ENCODE measurements around the gene HSD17B13. TPM values are rescaled to one million over a fixed set of nuclear protein-coding genes. Genes with fewer than 3 reads are reported as not detected.
"Not testable (repeated sequence)": the region's sequence is repeated elsewhere in the genome, so short reads cannot be mapped to it uniquely, and the experiment has no call there.

Gene HSD17B13
- total RNA-seq, 2 donors from 2014 or later, result 0.58 TPM; not detected in 1

GRCh38 chr4:87321888-87322287 lies 794 bp downstream of the HSD17B13 start:
- Histone ChIP-seq H3K4me3 (ENCODE audit: low read length) (no peak overlapping the region), H3K27me3 (ENCODE audit: control insufficient read depth, insufficient read depth, low read length, poor library complexity, severe bottlenecking) (no peaks in the 10 kb centered on the region), H3K9ac (ENCODE audit: extremely low read depth, low read length, poor library complexity, severe bottlenecking) (no peak overlapping the region), H3K4me1 (ENCODE audit: control insufficient read depth, insufficient read depth, low read length) (no peaks in the 10 kb centered on the region), H3K36me3 (ENCODE audit: control insufficient read depth, insufficient read depth, low read length) (no peaks in the 10 kb centered on the region), H3K27ac (ENCODE audit: low read depth, low read length) (no peak overlapping the region), H3K9me3 (ENCODE audit: control insufficient read depth, low read length) (no peaks in the 10 kb centered on the region)
- no peaks in the 10 kb centered on the region for H3K36me3 Mint-ChIP-seq (ENCODE audit: low read depth)
- no peaks in the 10 kb centered on the region for H3K9me3 Mint-ChIP-seq
- no peak overlapping the region for H3K4me3 Mint-ChIP-seq
- WGBS, 2 experiments (ENCODE audit: insufficient coverage in 1 of 2, insufficient read length in 1 of 2), result 87 to 90% methylated on average over 3 to 5 of the region's 5 CpGs
- H3K4me1 Mint-ChIP-seq, result no peaks in the 10 kb centered on the region
- no peaks in the 10 kb centered on the region for H3K27me3 Mint-ChIP-seq (ENCODE audit: insufficient read depth)
- H3K27ac Mint-ChIP-seq, result no peak overlapping the region
- DNase-seq, result no peak
- no peak for TF ChIP-seq CTCF (conservative IDR thresholded peaks at IDR 0.05)

- Histone ChIP-seq H3K36me3 (ENCODE audit: control insufficient read depth, insufficient read depth, low read length) (no peaks in the 10 kb centered on the region), H3K27me3 (ENCODE audit: control insufficient read depth, insufficient read depth, low read length, poor library complexity, severe bottlenecking) (no peaks in the 10 kb centered on the region), H3K4me1 (ENCODE audit: control insufficient read depth, insufficient read depth, low read length) (no peaks in the 10 kb centered on the region), H3K9me3 (ENCODE audit: control insufficient read depth, low read length) (no peaks in the 10 kb centered on the region), H3K27ac (ENCODE audit: low read depth, low read length) (no peak overlapping the region), H3K9ac (ENCODE audit: extremely low read depth, low read length, poor library complexity, severe bottlenecking) (no peak overlapping the region), H3K4me3 (ENCODE audit: low read length) (no peak overlapping the region)
- WGBS, 2 experiments (ENCODE audit: insufficient coverage in 1 of 2, insufficient read length in 1 of 2), result 100% methylated on average over 1 of the region's 1 CpG; no CpG with 5 or more reads in 1 of the 2 experiments
- no peaks in the 10 kb centered on the region for H3K4me1 Mint-ChIP-seq
- no peak for DNase-seq
- TF ChIP-seq CTCF (conservative IDR thresholded peaks at IDR 0.05), result no peak
- no peaks in the 10 kb centered on the region for H3K9me3 Mint-ChIP-seq
- no peaks in the 10 kb centered on the region for H3K36me3 Mint-ChIP-seq (ENCODE audit: low read depth)
- no peak overlapping the region for H3K27ac Mint-ChIP-seq
- no peak overlapping the region for H3K4me3 Mint-ChIP-seq
- no peaks in the 10 kb centered on the region for H3K27me3 Mint-ChIP-seq (ENCODE audit: insufficient read depth)
Measured at GRCh38 chr4:87317527-87317926, 5.2 kb downstream of the HSD17B13 start.

- Histone ChIP-seq H3K9ac (ENCODE audit: extremely low read depth, low read length, poor library complexity, severe bottlenecking) (no peak overlapping the region), H3K4me1 (ENCODE audit: control insufficient read depth, insufficient read depth, low read length) (no peaks in the 10 kb centered on the region), H3K27ac (ENCODE audit: low read depth, low read length) (no peak overlapping the region), H3K9me3 (ENCODE audit: control insufficient read depth, low read length) (no peaks in the 10 kb centered on the region), H3K27me3 (ENCODE audit: control insufficient read depth, insufficient read depth, low read length, poor library complexity, severe bottlenecking) (no peaks in the 10 kb centered on the region), H3K4me3 (ENCODE audit: low read length) (no peak overlapping the region), H3K36me3 (ENCODE audit: control insufficient read depth, insufficient read depth, low read length) (no peaks in the 10 kb centered on the region)
- Mint-ChIP-seq H3K36me3 (ENCODE audit: low read depth) (no peaks in the 10 kb centered on the region), H3K4me1 (no peaks in the 10 kb centered on the region), H3K27me3 (ENCODE audit: insufficient read depth) (no peaks in the 10 kb centered on the region), H3K4me3 (no peak overlapping the region), H3K27ac (no peak overlapping the region), H3K9me3 (no peaks in the 10 kb centered on the region)
- WGBS, 2 experiments (ENCODE audit: insufficient coverage in 1 of 2, insufficient read length in 1 of 2), result 87 to 100% methylated on average over 3 of the region's 3 CpGs
- no peak for DNase-seq
- no peak for TF ChIP-seq CTCF (conservative IDR thresholded peaks at IDR 0.05)
Measured at GRCh38 chr4:87316961-87317360, 5.7 kb downstream of the HSD17B13 start.

- H3K27ac ChIP-seq (ENCODE audit: low read depth, low read length); H3K4me1 Mint-ChIP-seq; H3K36me3 ChIP-seq (ENCODE audit: control insufficient read depth, insufficient read depth, low read length); H3K9me3 Mint-ChIP-seq; H3K27me3 Mint-ChIP-seq (ENCODE audit: insufficient read depth); H3K9ac ChIP-seq (ENCODE audit: extremely low read depth, low read length, poor library complexity, severe bottlenecking); H3K4me3 ChIP-seq (ENCODE audit: low read length); H3K27me3 ChIP-seq (ENCODE audit: control insufficient read depth, insufficient read depth, low read length, poor library complexity, severe bottlenecking); H3K4me3 Mint-ChIP-seq; H3K36me3 Mint-ChIP-seq (ENCODE audit: low read depth); H3K4me1 ChIP-seq (ENCODE audit: control insufficient read depth, insufficient read depth, low read length); DNase-seq; H3K27ac Mint-ChIP-seq; H3K9me3 ChIP-seq (ENCODE audit: control insufficient read depth, low read length): not testable (repeated sequence)
- 90 to 100% methylated on average over 4 of the region's 4 CpGs for WGBS, 2 experiments (ENCODE audit: insufficient coverage in 1 of 2, insufficient read length in 1 of 2)
Measured at GRCh38 chr4:87315000-87315399, 7.7 kb downstream of the HSD17B13 start.

Measured in endodermal cell (in vitro differentiated cells).